Activated T-cell treated with anti-CD3 and anti-CD28 coated beads, Interleukin-2, amount 50 U/mL, for 24 hours (primary cell): ENCODE data around the gene MALRD1.

Experiments
- DNase-seq: peaks from one replicate; pipeline ENCODE4 v3.0.0-alpha.2; 2020
- H3K27ac Mint-ChIP-seq: 2 replicates; pipeline ENCODE4 v1.8.0; 2020; ENCODE audit warnings: mild to moderate bottlenecking, mixed read lengths
- H3K27me3 Mint-ChIP-seq: 2 replicates; pipeline ENCODE4 v1.8.0; 2020; ENCODE audit warnings: mixed read lengths
- H3K36me3 Mint-ChIP-seq: 2 replicates; pipeline ENCODE4 v1.8.0; 2020; ENCODE audit warnings: low read depth, mixed read lengths
- H3K4me1 Mint-ChIP-seq: 2 replicates; pipeline ENCODE4 v1.8.0; 2020; ENCODE audit warnings: low read depth, mixed read lengths
- H3K4me3 Mint-ChIP-seq: 2 replicates; pipeline ENCODE4 v1.8.0; 2020; ENCODE audit warnings: mild to moderate bottlenecking, moderate library complexity, mixed read lengths
- H3K9me3 Mint-ChIP-seq: 2 replicates; pipeline ENCODE4 v1.8.0; 2020; ENCODE audit warnings: mixed read lengths

The MALRD1 gene

DNA sequence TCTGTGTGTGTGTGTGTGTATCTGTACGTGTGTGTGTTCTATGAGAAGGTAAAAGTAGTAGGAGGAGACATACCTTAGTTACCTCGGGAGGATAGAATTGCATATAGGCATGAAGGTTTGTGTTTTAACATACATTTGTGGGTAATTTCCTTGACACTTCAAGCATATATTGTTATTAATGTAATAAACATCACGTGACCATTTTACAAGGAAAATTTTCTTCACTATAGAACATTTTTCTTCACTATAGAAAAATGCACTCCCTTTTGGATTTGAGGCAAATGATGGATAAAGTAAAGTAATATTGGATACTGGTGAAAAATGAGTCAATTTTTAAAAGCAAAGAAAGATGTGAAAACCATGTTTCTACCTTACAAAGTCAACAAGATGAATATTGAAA, 640.6 kb downstream of the MALRD1 start:
- H3K27me3 Mint-ChIP-seq = no peaks in the 10 kb centered on the region
- no peaks in the 10 kb centered on the region for H3K36me3 Mint-ChIP-seq
- H3K9me3 Mint-ChIP-seq = peaks cover 6% of the 10 kb centered on the region
- DNase-seq = no peak
- no peaks in the 10 kb centered on the region for H3K4me1 Mint-ChIP-seq
- H3K4me3 Mint-ChIP-seq = no peak overlapping the region
- no peak overlapping the region for H3K27ac Mint-ChIP-seq

DNA sequence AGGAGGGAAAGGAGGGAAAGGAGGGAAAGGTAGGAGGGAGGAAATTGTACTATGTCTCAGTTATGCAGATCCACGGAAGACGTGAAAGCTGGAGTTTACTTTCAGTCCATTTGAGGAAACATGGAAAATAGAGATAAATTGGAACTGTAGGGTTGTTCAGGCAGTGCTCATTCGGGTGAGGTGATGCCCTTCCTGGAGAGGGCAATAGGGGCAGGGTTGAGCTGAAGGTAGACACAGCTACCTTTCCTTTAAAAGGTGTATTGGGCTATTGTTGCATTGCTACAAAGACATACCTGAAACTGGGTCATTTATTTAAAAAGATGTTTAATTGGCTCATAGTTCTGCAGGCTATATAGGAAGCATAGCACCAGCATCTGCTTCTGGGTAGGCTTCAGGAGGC, 650.7 kb downstream of the MALRD1 start:
- no peak overlapping the region for H3K4me3 Mint-ChIP-seq
- H3K27ac Mint-ChIP-seq = no peak overlapping the region
- no peak for DNase-seq
- H3K27me3 Mint-ChIP-seq = no peaks in the 10 kb centered on the region
- H3K36me3 Mint-ChIP-seq = no peaks in the 10 kb centered on the region
- no peaks in the 10 kb centered on the region for H3K4me1 Mint-ChIP-seq
- peaks cover 7% of the 10 kb centered on the region for H3K9me3 Mint-ChIP-seq

DNA sequence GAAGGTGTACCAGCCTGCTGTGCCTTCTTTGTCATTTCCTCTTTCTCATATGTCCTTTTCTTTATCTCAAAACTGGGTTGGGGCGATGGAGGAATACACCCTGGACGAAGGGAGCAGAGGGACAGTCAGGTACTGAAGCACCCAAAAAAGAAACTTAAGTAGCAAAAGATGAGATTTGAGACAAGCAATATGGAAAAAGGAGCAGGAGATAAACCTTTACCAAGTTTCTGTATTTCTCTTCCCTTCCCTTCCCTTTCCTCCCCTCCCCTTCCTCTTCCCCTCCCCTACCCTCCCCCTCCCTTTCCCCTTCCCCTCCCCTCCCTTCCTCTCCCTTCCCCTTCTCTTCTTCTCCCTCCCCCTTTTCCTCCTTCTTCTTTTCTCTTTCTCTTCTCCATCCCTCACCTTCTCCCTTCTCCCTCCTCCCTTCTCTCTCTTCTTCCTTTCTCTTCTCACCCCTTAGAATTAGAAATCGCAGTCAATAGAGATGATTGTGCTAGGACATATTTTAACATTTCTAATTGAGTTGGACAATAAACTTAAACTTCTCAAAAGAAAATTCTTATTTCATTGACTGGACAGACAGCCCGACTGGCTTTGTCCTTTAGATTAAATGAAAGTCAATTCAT, 652.9 kb downstream of the MALRD1 start:
- no peaks in the 10 kb centered on the region for H3K36me3 Mint-ChIP-seq
- DNase-seq = no peak
- H3K9me3 Mint-ChIP-seq = peaks cover 5% of the 10 kb centered on the region
- H3K4me3 Mint-ChIP-seq = no peak overlapping the region
- no peaks in the 10 kb centered on the region for H3K27me3 Mint-ChIP-seq
- H3K4me1 Mint-ChIP-seq = no peaks in the 10 kb centered on the region
- no peak overlapping the region for H3K27ac Mint-ChIP-seq

DNA sequence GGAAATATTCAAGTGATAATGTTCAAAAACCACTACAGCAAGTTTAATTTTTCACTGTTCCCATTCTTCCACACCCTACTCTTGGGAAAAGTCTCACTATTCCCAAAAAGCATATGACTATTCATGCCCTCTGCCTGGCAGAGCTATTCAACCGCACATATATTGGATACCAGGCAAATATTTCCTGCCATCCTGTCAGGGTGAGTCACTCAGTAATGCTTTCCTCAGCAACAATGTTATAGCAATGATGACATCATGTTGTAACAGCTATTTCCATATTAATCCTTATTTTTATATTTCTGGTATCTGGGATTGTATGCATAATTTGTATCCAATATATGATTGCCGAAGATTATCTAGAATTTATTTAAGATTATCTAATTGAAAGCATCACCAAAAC, 653.6 kb downstream of the MALRD1 start:
- no peak for DNase-seq
- peaks cover 5% of the 10 kb centered on the region for H3K9me3 Mint-ChIP-seq
- no peak overlapping the region for H3K4me3 Mint-ChIP-seq
- no peaks in the 10 kb centered on the region for H3K4me1 Mint-ChIP-seq
- no peaks in the 10 kb centered on the region for H3K36me3 Mint-ChIP-seq
- no peak overlapping the region for H3K27ac Mint-ChIP-seq
- H3K27me3 Mint-ChIP-seq = no peaks in the 10 kb centered on the region

DNA sequence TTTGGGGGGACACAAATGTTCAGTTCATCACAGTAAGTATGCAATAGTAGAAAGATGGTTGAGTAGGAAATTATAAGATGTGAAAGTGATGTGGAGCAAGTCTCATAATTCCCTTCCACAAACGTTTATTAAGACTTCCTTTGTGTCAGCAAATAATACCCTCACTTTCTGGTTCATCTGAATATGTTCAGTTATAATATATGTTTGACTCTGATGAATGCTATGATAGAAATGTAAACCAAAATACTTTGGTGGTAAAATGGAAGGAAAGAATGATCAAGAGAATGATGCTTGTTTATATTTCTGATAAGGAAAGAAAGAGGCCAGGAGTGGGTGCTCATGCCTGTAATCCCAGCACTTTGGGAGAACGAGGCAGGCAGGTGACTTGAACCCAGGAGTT, 655.9 kb downstream of the MALRD1 start:
- no peaks in the 10 kb centered on the region for H3K36me3 Mint-ChIP-seq
- H3K4me1 Mint-ChIP-seq = no peaks in the 10 kb centered on the region
- no peak overlapping the region for H3K27ac Mint-ChIP-seq
- H3K4me3 Mint-ChIP-seq = no peak overlapping the region
- no peak for DNase-seq
- no peaks in the 10 kb centered on the region for H3K27me3 Mint-ChIP-seq
- H3K9me3 Mint-ChIP-seq = peaks cover 5% of the 10 kb centered on the region

DNA sequence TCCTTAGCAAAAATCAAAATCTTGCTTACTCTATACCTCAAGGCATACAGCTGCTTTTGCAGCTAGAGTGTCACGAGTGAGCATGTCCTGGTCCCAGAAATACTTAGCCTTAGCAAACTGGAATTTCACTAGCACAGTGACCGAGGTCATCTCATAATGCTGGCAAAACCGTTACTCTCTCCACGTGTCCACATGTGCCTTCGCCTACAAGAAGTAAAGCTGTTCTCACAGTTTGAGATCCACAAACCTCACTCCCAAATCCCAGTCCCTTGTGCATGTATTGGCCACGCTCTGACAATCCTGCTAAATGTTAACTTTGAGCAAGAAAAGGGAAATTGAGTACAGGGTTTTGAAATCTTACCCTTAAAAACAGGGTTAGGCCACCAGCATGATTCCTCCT, 656.6 kb downstream of the MALRD1 start:
- Mint-ChIP-seq H3K36me3 (no peaks in the 10 kb centered on the region), H3K27me3 (no peaks in the 10 kb centered on the region), H3K9me3 (peaks cover 8% of the 10 kb centered on the region), H3K4me3 (no peak overlapping the region), H3K4me1 (no peaks in the 10 kb centered on the region), H3K27ac (no peak overlapping the region)
- DNase-seq = no peak

DNA sequence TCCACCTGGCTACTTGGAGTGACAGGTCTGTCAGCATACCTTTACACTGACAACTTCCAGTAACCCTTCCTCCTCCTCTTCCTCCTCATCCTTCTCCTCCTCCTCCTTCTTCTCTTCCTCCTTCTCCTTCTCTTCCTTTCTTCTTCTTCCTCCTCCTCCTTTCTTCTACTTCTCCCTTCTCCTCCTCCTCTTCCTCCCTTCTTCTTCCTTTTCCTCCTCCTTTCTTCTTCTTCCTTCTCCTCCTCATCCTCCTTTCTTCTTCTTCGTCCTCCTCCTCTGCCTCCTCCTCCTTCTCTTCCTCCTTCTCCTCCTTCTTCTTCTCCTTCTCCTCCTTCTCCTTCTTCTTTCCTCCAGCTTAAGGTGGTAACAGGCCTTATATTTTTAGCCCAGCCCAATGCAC, 658.3 kb downstream of the MALRD1 start:
- Mint-ChIP-seq H3K36me3 (no peaks in the 10 kb centered on the region), H3K27me3 (no peaks in the 10 kb centered on the region), H3K4me3 (no peak overlapping the region), H3K27ac (no peak overlapping the region), H3K9me3 (peaks cover 16% of the 10 kb centered on the region), H3K4me1 (no peaks in the 10 kb centered on the region)
- DNase-seq = no peak

DNA sequence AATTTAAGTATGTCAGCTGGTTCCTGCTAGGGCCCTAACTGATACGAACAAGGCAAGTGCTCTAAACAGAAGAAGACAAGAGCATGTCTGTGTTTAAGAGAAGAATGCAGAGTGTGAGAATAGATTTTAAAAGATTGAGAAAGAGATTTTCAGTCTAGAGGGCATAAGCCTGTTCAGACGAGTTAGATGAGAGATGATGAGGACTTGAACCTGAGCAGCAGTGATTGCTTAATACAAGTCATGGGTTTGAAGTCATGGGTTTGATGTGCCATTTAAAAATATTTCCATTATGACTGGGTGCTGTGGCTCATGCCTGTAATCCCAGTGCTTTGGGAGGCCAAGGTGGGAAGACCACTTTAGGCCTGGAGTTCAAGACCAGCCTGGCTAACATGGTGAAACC, 658.8 kb downstream of the MALRD1 start:
- no peaks in the 10 kb centered on the region for H3K36me3 Mint-ChIP-seq
- no peak overlapping the region for H3K27ac Mint-ChIP-seq
- DNase-seq = no peak
- H3K9me3 Mint-ChIP-seq = peaks cover 16% of the 10 kb centered on the region
- H3K4me1 Mint-ChIP-seq = no peaks in the 10 kb centered on the region
- no peaks in the 10 kb centered on the region for H3K27me3 Mint-ChIP-seq
- H3K4me3 Mint-ChIP-seq = no peak overlapping the region

DNA sequence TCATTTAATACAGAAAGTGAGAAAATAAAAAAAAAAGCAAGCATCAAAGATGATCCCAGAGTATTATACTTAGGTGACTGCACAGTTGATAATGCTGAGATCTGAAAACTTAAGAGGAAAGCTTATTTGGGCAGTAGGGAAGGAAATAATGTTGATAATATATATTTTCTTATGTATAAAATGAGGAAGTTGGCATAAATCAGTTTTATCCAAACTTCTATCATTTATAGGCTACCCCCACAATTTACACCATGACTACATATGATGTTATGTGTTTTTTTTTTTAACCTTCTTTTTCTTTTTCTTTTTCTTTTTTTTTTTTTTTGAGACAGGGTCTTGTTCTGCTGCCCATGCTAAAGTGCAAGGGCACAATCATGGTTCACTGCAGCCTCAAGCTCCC, 659.4 kb downstream of the MALRD1 start:
- H3K9me3 Mint-ChIP-seq = peaks cover 21% of the 10 kb centered on the region
- no peaks in the 10 kb centered on the region for H3K27me3 Mint-ChIP-seq
- H3K27ac Mint-ChIP-seq = no peak overlapping the region
- no peak for DNase-seq
- no peak overlapping the region for H3K4me3 Mint-ChIP-seq
- H3K36me3 Mint-ChIP-seq = no peaks in the 10 kb centered on the region
- H3K4me1 Mint-ChIP-seq = no peaks in the 10 kb centered on the region

DNA sequence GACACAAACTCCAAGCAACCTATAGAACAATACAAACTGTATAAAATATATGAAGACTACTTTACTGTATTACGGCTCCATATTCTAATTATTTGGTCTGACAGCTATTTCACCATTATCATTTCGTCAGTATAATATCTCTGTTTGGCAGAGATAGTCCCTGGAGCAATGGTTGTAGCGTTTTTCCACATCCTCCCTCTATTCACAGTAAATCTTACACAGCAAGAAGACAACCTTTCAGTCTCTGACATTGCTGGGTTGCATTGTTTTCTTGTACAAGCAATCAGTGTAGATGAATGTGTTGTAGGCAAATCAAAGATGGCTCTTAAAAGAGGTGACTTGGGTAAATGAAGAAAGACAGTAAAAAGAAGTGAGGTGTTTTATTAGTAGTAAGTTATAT, 662.0 kb downstream of the MALRD1 start:
- peaks cover 29% of the 10 kb centered on the region for H3K9me3 Mint-ChIP-seq
- H3K4me1 Mint-ChIP-seq = no peaks in the 10 kb centered on the region
- no peak overlapping the region for H3K4me3 Mint-ChIP-seq

DNA sequence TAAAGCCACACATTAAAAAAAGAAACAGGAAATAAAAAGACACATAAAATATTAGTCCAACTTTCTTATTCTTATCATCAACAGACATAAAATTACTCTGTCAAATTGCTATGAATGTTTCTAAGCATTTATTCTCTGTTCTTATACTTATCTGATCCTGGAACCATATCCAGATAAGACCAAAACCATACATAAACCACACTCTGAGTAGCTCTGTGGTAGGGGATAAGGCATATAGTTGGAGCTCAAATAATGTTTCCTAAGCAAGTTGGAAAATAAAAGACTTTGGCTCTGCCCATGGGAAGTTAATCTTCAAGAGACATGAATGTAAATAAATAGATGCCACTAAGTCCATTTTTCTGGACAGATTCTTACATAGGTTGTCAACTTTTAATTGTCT, 664.6 kb downstream of the MALRD1 start:
- no peak for DNase-seq
- Mint-ChIP-seq H3K27me3 (no peaks in the 10 kb centered on the region), H3K4me3 (no peak overlapping the region), H3K9me3 (peaks cover 29% of the 10 kb centered on the region), H3K4me1 (no peaks in the 10 kb centered on the region), H3K27ac (no peak overlapping the region), H3K36me3 (no peaks in the 10 kb centered on the region)

More for the DNA sequence above, 662.0 kb downstream of the MALRD1 start:
- no peaks in the 10 kb centered on the region for H3K36me3 Mint-ChIP-seq
- no peak overlapping the region for H3K27ac Mint-ChIP-seq
- no peak for DNase-seq
- H3K27me3 Mint-ChIP-seq = no peaks in the 10 kb centered on the region

DNA sequence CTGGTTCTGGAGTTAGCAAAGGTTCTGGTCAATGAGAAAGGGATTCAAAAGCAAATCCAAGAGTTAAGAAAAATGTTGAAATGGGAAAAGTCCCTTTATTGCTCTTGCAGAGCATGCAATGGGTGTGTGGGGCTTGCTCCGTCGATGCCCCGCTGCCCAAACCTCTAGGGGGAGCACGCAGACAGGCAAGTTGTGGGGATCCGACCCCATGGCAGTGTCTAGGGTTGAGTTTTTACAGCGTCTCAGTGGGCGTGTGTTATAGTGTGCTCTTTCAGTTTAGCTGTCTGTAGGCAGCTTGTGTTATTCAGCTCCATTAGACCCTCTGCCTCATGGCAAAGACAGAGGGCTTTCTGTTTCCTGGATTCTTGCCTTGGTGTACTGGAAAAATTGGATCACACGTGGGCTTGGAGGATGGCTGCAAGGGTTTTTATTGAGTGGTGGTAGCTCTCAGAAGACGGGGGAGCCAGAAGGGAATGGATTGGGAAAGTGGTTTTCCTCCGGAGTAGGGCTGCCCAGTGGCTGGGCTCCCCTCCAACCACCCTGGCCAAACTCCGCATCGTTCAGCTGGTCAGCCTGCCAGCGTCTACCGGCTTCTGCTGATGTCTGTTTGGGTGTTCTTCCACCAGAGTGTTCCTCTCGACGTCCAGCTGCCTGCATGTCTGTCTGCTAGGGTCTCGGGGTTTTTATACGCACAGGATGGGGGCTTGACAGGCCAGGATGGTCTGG, 665.4 kb downstream of the MALRD1 start:
- no peak overlapping the region for H3K4me3 Mint-ChIP-seq
- no peaks in the 10 kb centered on the region for H3K36me3 Mint-ChIP-seq
- H3K9me3 Mint-ChIP-seq = peaks cover 29% of the 10 kb centered on the region
- H3K4me1 Mint-ChIP-seq = no peaks in the 10 kb centered on the region
- H3K27me3 Mint-ChIP-seq = no peaks in the 10 kb centered on the region
- H3K27ac Mint-ChIP-seq = no peak overlapping the region
- no peak for DNase-seq

DNA sequence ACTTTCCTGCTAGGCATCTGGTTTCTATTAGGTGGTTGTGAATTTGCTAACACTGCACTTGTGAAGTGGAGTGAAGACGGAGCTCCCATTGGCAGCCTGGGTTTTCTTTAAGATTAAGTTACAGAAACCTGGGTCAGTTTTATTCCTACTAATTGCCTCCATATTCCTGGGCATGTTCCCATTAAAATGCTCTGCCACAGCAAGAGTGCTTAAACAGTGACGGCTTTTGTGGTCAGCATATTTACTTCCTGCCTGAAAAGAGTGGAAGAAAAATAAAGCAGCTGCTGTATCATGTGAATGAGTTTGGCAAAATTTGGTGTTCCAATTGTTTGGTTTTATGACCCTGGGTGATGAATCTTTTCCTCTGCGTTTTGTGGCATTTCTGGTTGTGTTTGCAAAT, 670.7 kb downstream of the MALRD1 start:
- Mint-ChIP-seq H3K4me3 (no peak overlapping the region), H3K9me3 (peaks cover 2% of the 10 kb centered on the region), H3K27ac (no peak overlapping the region), H3K36me3 (no peaks in the 10 kb centered on the region), H3K4me1 (no peaks in the 10 kb centered on the region), H3K27me3 (no peaks in the 10 kb centered on the region)
- DNase-seq = no peak

DNA sequence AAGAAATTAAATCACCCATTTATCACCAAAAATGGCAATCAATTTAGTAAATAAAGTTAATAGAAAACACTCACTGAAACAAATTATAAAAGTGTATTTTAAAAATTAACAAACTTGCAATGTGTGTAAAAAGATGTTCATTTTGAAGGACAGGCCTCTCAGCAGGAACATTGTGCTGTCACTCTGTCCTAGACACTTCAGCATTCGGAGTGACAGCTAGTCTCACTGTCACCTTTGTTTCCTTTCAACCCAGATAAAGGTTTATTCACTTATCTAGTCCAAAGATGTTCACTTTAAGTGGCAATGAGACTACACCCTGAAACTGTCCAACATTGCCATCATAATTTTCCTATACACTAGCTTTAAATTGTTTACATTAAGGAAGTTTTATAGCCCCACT, 675.7 kb downstream of the MALRD1 start:
- no peaks in the 10 kb centered on the region for H3K36me3 Mint-ChIP-seq
- DNase-seq = no peak
- no peaks in the 10 kb centered on the region for H3K27me3 Mint-ChIP-seq
- no peak overlapping the region for H3K27ac Mint-ChIP-seq
- H3K4me1 Mint-ChIP-seq = no peaks in the 10 kb centered on the region
- peaks cover 5% of the 10 kb centered on the region for H3K9me3 Mint-ChIP-seq
- no peak overlapping the region for H3K4me3 Mint-ChIP-seq

DNA sequence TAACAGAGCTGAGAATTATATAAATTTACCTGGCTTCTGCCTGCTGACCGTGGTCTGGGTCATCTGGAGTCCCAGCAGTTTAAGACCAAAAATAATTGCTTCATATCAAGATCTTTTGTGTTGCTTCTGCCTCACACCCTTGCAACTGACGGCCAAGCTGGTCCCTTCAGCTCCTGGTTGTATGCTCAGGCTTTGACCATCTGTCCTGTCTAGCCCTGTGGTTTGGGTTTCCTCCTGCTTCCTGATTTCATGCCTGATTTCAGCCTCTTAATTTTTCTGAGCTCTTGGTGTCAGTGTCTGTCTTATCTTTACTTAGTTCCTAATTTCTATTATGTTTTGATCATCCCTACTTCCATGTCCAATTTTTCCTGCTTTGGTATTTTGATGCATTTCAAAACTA, 679.8 kb downstream of the MALRD1 start:
- Mint-ChIP-seq H3K27ac (no peak overlapping the region), H3K36me3 (no peaks in the 10 kb centered on the region), H3K4me3 (no peak overlapping the region), H3K4me1 (no peaks in the 10 kb centered on the region), H3K9me3 (peaks cover 9% of the 10 kb centered on the region), H3K27me3 (no peaks in the 10 kb centered on the region)
- no peak for DNase-seq
